SKM-1 treated with dmso at 0.1 percent for 144 hours (cell line): ENCODE data around the gene FBXO2.

ENCODE experiments used
- DNase-seq: peaks from one replicate; lab custom pipeline; 2025; ENCODE audit not compliant: unreplicated experiment; lab: John Stamatoyannopoulos, UW

The FBXO2 gene

GRCh38 chr1:11682799-11683198 lies 28.6 kb upstream of the FBXO2 start:
- no peak for DNase-seq

- DNase-seq = no peak
These were observed 28.1 kb upstream of the FBXO2 start for GRCh38 chr1:11682287-11682771.

GRCh38 chr1:11681071-11681771 lies 27.0 kb upstream of the FBXO2 start, which contains the start of gene MAD2L2:
Gene MAD2L2 (minus strand): TSS chr1:11681148. CDS start chr1:11680601, 547 bp downstream.
- DNase-seq = peak; percentile 75

- DNase-seq = peak; percentile 52
These were observed 26.2 kb upstream of the FBXO2 start for GRCh38 chr1:11680270-11681070.

GRCh38 chr1:11678442-11678841 lies 24.2 kb upstream of the FBXO2 start:
- DNase-seq = no peak

GRCh38 chr1:11676386-11677103 lies 22.3 kb upstream of the FBXO2 start:
- DNase-seq = no peak

GRCh38 chr1:11675325-11675724 lies 21.1 kb upstream of the FBXO2 start:
- DNase-seq = no peak

GRCh38 chr1:11674488-11674887 lies 20.3 kb upstream of the FBXO2 start:
- no peak for DNase-seq

GRCh38 chr1:11673089-11673769 lies 19.0 kb upstream of the FBXO2 start:
- DNase-seq = no peak

GRCh38 chr1:11671544-11672286 lies 17.5 kb upstream of the FBXO2 start:
- no peak for DNase-seq

- no peak for DNase-seq
These were observed 16.9 kb upstream of the FBXO2 start for GRCh38 chr1:11671205-11671543.

GRCh38 chr1:11670747-11671146 lies 16.5 kb upstream of the FBXO2 start:
- DNase-seq = no peak

GRCh38 chr1:11668516-11668915 lies 14.3 kb upstream of the FBXO2 start:
- no peak for DNase-seq

- DNase-seq = peak; percentile 39
These were observed 10.3 kb upstream of the FBXO2 start for GRCh38 chr1:11664336-11665065.

GRCh38 chr1:11661103-11661502 lies 6.9 kb upstream of the FBXO2 start:
- no peak for DNase-seq

- DNase-seq = no peak
These were observed 5.5 kb upstream of the FBXO2 start for GRCh38 chr1:11659748-11660147.

- DNase-seq = no peak
These were observed 4.3 kb upstream of the FBXO2 start for GRCh38 chr1:11658542-11658941.

GRCh38 chr1:11657654-11658053 lies 3.4 kb upstream of the FBXO2 start:
- DNase-seq = no peak

GRCh38 chr1:11654939-11655808 lies 945 bp upstream of the FBXO2 start:
- DNase-seq = no peak
